ENCODE measurements around the gene SLC39A13. TPM values are rescaled to one million over a fixed set of nuclear protein-coding genes. Genes with fewer than 3 reads are reported as not detected.

Gene SLC39A13
- total and polyA plus RNA-seq, 2 experiments from 2014 or later = 175 to 189 TPM

DNA sequence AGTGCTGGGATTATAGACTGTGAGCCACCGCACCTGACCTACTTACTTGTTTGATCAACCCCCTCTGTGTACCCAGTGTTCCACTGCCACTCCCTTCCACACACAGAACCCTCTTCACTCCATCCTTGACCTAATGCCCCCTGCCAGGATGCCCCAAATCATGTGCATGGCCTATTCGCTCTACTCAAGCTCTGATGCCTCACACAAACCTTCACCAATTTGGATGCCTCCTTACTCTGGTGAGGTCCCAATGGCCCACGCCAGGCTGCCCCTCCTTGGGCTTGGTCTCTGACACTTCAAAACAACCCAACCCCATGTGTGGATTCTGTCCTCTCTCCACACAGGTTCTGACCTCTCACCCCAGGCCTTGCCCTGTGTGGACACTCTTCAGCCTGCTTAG, 27.3 kb downstream of the SLC39A13 start:
- no peaks in the 10 kb centered on the region for H3K36me3 ChIP-seq (ENCODE audit: low read depth)
- H3K9ac ChIP-seq = no peak overlapping the region
- H2AFZ ChIP-seq = no peak overlapping the region
- H3K9me3 ChIP-seq (ENCODE audit: low read depth) = no peaks in the 10 kb centered on the region
- no peaks in the 10 kb centered on the region for H3K27me3 ChIP-seq (replicated peaks; ENCODE audit: insufficient read depth)
- no peak for DNase-seq
- in situ Hi-C loops (cut with MboI) = no loop called here
- H3K4me1 ChIP-seq (ENCODE audit: insufficient read depth) = peaks cover 10% of the 10 kb centered on the region
- no peak overlapping the region for H3K27ac ChIP-seq
- no peaks in the 10 kb centered on the region for H3K79me2 ChIP-seq (ENCODE audit: insufficient read depth)
- H3K4me2 ChIP-seq (ENCODE audit: unreplicated experiment) = no peak overlapping the region
- 98 to 100% methylated on average over 3 of the region's 3 CpGs for WGBS, 2 experiments (ENCODE audit: low coverage in 1 of 2, low lambda C conversion rate in 2 of 2, missing lambda C conversion rate in 2 of 2)
- H3K4me3 ChIP-seq = no peak overlapping the region
- peaks cover 13% of the 10 kb centered on the region for H3F3A ChIP-seq (ENCODE audit: insufficient read depth)
- H4K20me1 ChIP-seq (ENCODE audit: insufficient read depth) = no peaks in the 10 kb centered on the region
- no peaks in the 10 kb centered on the region for H3K9me2 ChIP-seq (ENCODE audit: insufficient read depth)
- no peak for TF ChIP-seq EZH2phosphoT487 (IDR thresholded peaks at IDR 0.05; ENCODE audit: insufficient read depth, low read depth)
- TF ChIP-seq EZH2 (IDR thresholded peaks at IDR 0.05; ENCODE audit: insufficient read depth, poor library complexity, severe bottlenecking) = no peak

DNA sequence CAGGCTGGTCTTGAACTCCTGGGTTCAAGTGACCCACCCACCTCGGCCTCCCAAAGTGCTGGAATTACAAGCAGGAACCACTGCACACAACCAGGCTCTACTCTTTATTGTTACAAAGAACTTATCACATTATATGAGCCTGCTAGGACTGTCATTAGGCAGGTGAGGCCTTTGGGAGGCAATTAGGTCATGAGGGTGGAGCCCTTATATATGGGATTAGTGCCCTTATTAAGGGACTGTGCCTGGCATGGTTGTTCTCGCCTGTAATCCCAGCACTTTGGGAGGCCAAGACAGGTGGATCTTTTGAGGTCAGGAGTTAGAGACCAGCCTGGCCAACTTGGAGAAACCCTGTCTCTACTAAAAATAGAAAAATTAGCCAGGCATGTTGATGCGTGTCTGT, 28.3 kb downstream of the SLC39A13 start:
- no peak for DNase-seq
- in situ Hi-C loops (cut with MboI) = no loop called here
- Histone ChIP-seq H2AFZ (no peak overlapping the region), H3K9me3 (ENCODE audit: low read depth) (no peaks in the 10 kb centered on the region), H3K9me2 (ENCODE audit: insufficient read depth) (no peaks in the 10 kb centered on the region), H3K4me2 (ENCODE audit: unreplicated experiment) (no peak overlapping the region), H3K4me3 (no peak overlapping the region), H3K4me1 (ENCODE audit: insufficient read depth) (peaks cover 10% of the 10 kb centered on the region), H3F3A (ENCODE audit: insufficient read depth) (peaks cover 13% of the 10 kb centered on the region), H3K9ac (no peak overlapping the region), H3K36me3 (ENCODE audit: low read depth) (no peaks in the 10 kb centered on the region), H4K20me1 (ENCODE audit: insufficient read depth) (no peaks in the 10 kb centered on the region), H3K79me2 (ENCODE audit: insufficient read depth) (no peaks in the 10 kb centered on the region), H3K27me3 (replicated peaks; ENCODE audit: insufficient read depth) (no peaks in the 10 kb centered on the region), H3K27ac (no peak overlapping the region)
- 96 to 100% methylated on average over 3 of the region's 3 CpGs for WGBS, 2 experiments (ENCODE audit: low coverage in 1 of 2, low lambda C conversion rate in 2 of 2, missing lambda C conversion rate in 2 of 2)
- TF ChIP-seq EZH2phosphoT487 (IDR thresholded peaks at IDR 0.05; ENCODE audit: insufficient read depth, low read depth) = no peak
- TF ChIP-seq EZH2 (IDR thresholded peaks at IDR 0.05; ENCODE audit: insufficient read depth, poor library complexity, severe bottlenecking) = no peak

DNA sequence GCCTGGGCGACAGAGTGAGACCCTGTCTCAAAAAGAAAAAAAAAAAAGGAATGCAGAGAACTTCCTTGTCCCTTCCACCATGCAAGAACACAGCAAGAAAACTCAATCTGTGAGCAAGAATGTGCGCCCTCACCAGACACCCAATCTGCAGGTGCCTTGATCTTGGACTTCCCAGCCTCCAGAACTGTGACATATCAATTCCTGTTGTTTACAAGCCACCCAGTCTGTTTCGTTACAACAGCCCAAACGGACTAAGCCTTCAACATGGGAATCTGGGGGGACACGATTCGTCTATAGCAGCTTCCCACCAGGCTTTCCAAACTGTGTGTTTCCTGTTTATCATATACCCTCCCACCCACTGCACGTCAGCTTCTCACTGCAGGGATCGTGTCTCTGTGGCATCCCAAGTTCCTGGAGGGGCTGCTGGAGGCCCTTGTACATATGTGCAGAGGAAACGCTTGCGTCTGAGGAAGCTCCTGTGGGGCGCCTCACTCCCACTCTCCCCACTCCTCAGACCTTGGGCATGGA, 28.9 kb downstream of the SLC39A13 start:
- no peak overlapping the region for H3K4me3 ChIP-seq
- WGBS, 2 experiments (ENCODE audit: low coverage in 1 of 2, low lambda C conversion rate in 2 of 2, missing lambda C conversion rate in 2 of 2) = 74 to 77% methylated on average over 11 of the region's 11 CpGs
- no peaks in the 10 kb centered on the region for H3K36me3 ChIP-seq (ENCODE audit: low read depth)

DNA sequence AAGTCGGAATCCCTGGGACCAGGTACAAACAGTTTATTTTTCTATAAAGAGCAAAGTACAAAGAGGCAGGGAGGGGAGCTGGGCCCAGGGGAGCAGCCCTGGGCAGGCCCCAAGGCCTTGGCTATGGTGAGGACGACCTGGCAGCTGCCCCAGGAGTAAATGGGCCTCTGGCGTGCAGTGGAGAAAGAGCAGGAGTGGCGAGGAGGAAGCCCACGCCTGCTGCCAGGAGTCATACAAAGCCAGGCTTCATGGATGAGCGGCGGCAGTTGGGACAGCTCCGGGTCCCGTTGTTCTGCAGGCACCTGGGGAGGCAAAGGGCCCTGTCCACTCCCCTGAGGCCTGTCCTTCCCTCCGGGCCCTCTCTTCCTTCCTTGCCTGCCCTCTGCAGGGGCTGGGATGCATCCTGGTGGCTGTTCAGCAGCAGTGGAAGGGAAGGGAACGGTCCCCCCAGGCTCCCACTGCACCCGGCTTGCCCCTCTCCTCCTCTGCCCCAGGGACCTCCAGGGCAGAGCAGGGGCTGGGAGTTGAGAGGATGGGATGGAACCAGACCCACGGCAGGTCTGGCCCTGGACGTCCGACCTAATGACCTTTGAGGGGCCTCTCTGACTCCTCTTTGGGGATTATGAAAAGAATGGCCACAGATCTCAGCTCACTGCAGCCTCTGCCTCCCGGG, 29.5 kb downstream of the SLC39A13 start:
- no peak overlapping the region for H3K27ac ChIP-seq
- no peaks in the 10 kb centered on the region for H3K27me3 ChIP-seq (replicated peaks; ENCODE audit: insufficient read depth)
- H3K4me2 ChIP-seq (ENCODE audit: unreplicated experiment) = no peak overlapping the region
- H3K4me3 ChIP-seq = no peak overlapping the region
- 41 to 44% methylated on average over 16 of the region's 16 CpGs for WGBS, 2 experiments (ENCODE audit: low coverage in 1 of 2, low lambda C conversion rate in 2 of 2, missing lambda C conversion rate in 2 of 2)
- H3K9ac ChIP-seq = no peak overlapping the region
- H2AFZ ChIP-seq = no peak overlapping the region
- H3K9me3 ChIP-seq (ENCODE audit: low read depth) = no peaks in the 10 kb centered on the region
- no peaks in the 10 kb centered on the region for H3K79me2 ChIP-seq (ENCODE audit: insufficient read depth)
- H3K36me3 ChIP-seq (ENCODE audit: low read depth) = no peaks in the 10 kb centered on the region
- peaks cover 10% of the 10 kb centered on the region for H3K4me1 ChIP-seq (ENCODE audit: insufficient read depth)
- in situ Hi-C loops (cut with MboI) = no loop called here
- H3F3A ChIP-seq (ENCODE audit: insufficient read depth) = peaks cover 13% of the 10 kb centered on the region
- H3K9me2 ChIP-seq (ENCODE audit: insufficient read depth) = no peaks in the 10 kb centered on the region
- no peaks in the 10 kb centered on the region for H4K20me1 ChIP-seq (ENCODE audit: insufficient read depth)
- no peak for TF ChIP-seq EZH2phosphoT487 (IDR thresholded peaks at IDR 0.05; ENCODE audit: insufficient read depth, low read depth)
- no peak for DNase-seq

More for the DNA sequence above, 28.9 kb downstream of the SLC39A13 start:
- no peaks in the 10 kb centered on the region for H3K9me2 ChIP-seq (ENCODE audit: insufficient read depth)
- H2AFZ ChIP-seq = no peak overlapping the region
- H3K9me3 ChIP-seq (ENCODE audit: low read depth) = no peaks in the 10 kb centered on the region
- H3K4me1 ChIP-seq (ENCODE audit: insufficient read depth) = peaks cover 10% of the 10 kb centered on the region
- H3K79me2 ChIP-seq (ENCODE audit: insufficient read depth) = no peaks in the 10 kb centered on the region
- no peaks in the 10 kb centered on the region for H3K27me3 ChIP-seq (replicated peaks; ENCODE audit: insufficient read depth)
- no peak overlapping the region for H3K9ac ChIP-seq
- in situ Hi-C loops (cut with MboI) = no loop called here
- H4K20me1 ChIP-seq (ENCODE audit: insufficient read depth) = no peaks in the 10 kb centered on the region
- no peak overlapping the region for H3K4me2 ChIP-seq (ENCODE audit: unreplicated experiment)
- H3K27ac ChIP-seq = no peak overlapping the region
- peaks cover 13% of the 10 kb centered on the region for H3F3A ChIP-seq (ENCODE audit: insufficient read depth)
- TF ChIP-seq EZH2phosphoT487 (IDR thresholded peaks at IDR 0.05; ENCODE audit: insufficient read depth, low read depth) (no peak), EZH2 (IDR thresholded peaks at IDR 0.05; ENCODE audit: insufficient read depth, poor library complexity, severe bottlenecking) (no peak)
- no peak for DNase-seq

Data from GM23248 (cell line).